CD14-positive monocyte (primary cell): ENCODE data around the gene TIAM2. TPM values are rescaled to one million over a fixed set of nuclear protein-coding genes. Genes with fewer than 3 reads are reported as not detected.
"Not testable (repeated sequence)": the region's sequence is repeated elsewhere in the genome, so short reads cannot be mapped to it uniquely, and the experiment has no call there.

Experiments
- DNase-seq, 3 donors: peaks; one replicate each; pipeline ENCODE4 v3.0.0-alpha.2; 2011 to 2022
- H2AFZ ChIP-seq: 2 replicates; pipeline ENCODE4 v1.6.0; 2012; ENCODE audit warnings: mild to moderate bottlenecking, low read depth, low read length, inconsistent platforms; ENCODE audit not compliant: insufficient read depth, poor library complexity, severe bottlenecking
- H3K27ac ChIP-seq, 2 donors: 1 replicate in 1 of 2; 2 replicates in 1 of 2; pipeline ENCODE4 v1.5.1; 2012 to 2013; ENCODE audit warnings: low read length in 2 of 2, control low read depth in 1 of 2, inconsistent platforms in 1 of 2, low read depth in 1 of 2, mild to moderate bottlenecking in 1 of 2
- H3K27me3 ChIP-seq, 2 donors: one replicate each; pipeline versions ENCODE4 v1.6.0 to v1.6.1; 2011 to 2013; ENCODE audit warnings: low read length in 2 of 2; ENCODE audit not compliant: control insufficient read depth in 2 of 2, insufficient read depth in 2 of 2
- H3K36me3 ChIP-seq, 2 donors: replicated peaks in 1 of 2; 1 replicate in 1 of 2; 2 replicates in 1 of 2; pipeline versions ENCODE4 v1.5.1 to v1.6.1; 2012 to 2013; ENCODE audit warnings: low read length in 2 of 2, control low read depth in 1 of 2, inconsistent platforms in 1 of 2, mild to moderate bottlenecking in 1 of 2; ENCODE audit not compliant: insufficient read depth in 2 of 2, control insufficient read depth in 1 of 2
- H3K4me1 ChIP-seq, 2 donors: 1 replicate in 1 of 2; 2 replicates in 1 of 2; pipeline versions ENCODE4 v1.5.1 to v1.6.1; 2012 to 2013; ENCODE audit warnings: low read length in 2 of 2, control low read depth in 1 of 2, inconsistent platforms in 1 of 2, mild to moderate bottlenecking in 1 of 2, moderate library complexity in 1 of 2; ENCODE audit not compliant: insufficient read depth in 2 of 2, control insufficient read depth in 1 of 2
- H3K4me2 ChIP-seq: replicated peaks from 2 replicates; pipeline ENCODE3; 2012; ENCODE audit warnings: low read length, moderate library complexity, mild to moderate bottlenecking; ENCODE audit not compliant: poor library complexity, severe bottlenecking; ENCODE audit errors: extremely low read depth
- H3K4me3 ChIP-seq, 3 experiments: fragments of 200-600 bp in 1 of 3; sonication (generic) in 1 of 3; replicated peaks in 1 of 3; 1 replicate in 2 of 3; 2 replicates in 1 of 3; pipeline ENCODE4 v1.5.1; 2011 to 2013; ENCODE audit warnings: low read length in 3 of 3, mild to moderate bottlenecking in 3 of 3, control low read depth in 2 of 3, low read depth in 2 of 3, inconsistent platforms in 1 of 3, moderate library complexity in 1 of 3
- H3K79me2 ChIP-seq: 2 replicates; pipeline ENCODE4 v1.6.0; 2012; ENCODE audit warnings: mild to moderate bottlenecking, control low read depth, inconsistent platforms, low read length, moderate library complexity; ENCODE audit not compliant: insufficient read depth
- H3K9ac ChIP-seq: 2 replicates; pipeline ENCODE4 v1.6.0; 2017; ENCODE audit warnings: low read length, mild to moderate bottlenecking; ENCODE audit not compliant: insufficient read depth, poor library complexity, severe bottlenecking
- H3K9me3 ChIP-seq, 2 donors: replicated peaks in 1 of 2; 1 replicate in 1 of 2; 2 replicates in 1 of 2; pipeline versions ENCODE4 v1.5.1 to v1.6.1; 2012 to 2013; ENCODE audit warnings: low read length in 2 of 2, control low read depth in 1 of 2; ENCODE audit not compliant: control insufficient read depth in 1 of 2, insufficient read depth in 1 of 2
- H4K20me1 ChIP-seq: 2 replicates; pipeline ENCODE4 v1.6.0; 2012; ENCODE audit warnings: mild to moderate bottlenecking, low read length, control low read depth, moderate library complexity; ENCODE audit not compliant: insufficient read depth
- H3K27ac Mint-ChIP-seq, 7 donors: one replicate each; pipeline ENCODE4 v1.8.0; 2020; ENCODE audit warnings: mild to moderate bottlenecking in 7 of 7, mixed read lengths in 7 of 7, moderate library complexity in 6 of 7, inconsistent platforms in 2 of 7
- H3K27me3 Mint-ChIP-seq, 3 donors: one replicate each; pipeline ENCODE4 v1.8.0; 2021 to 2022; ENCODE audit warnings: low read depth in 3 of 3, mild to moderate bottlenecking in 3 of 3, mixed read lengths in 3 of 3, moderate library complexity in 3 of 3, inconsistent platforms in 1 of 3
- H3K36me3 Mint-ChIP-seq, 2 donors: one replicate each; pipeline ENCODE4 v1.8.0; 2020; ENCODE audit warnings: mixed read lengths in 2 of 2, inconsistent platforms in 1 of 2, mild to moderate bottlenecking in 1 of 2
- H3K4me1 Mint-ChIP-seq: one replicate; pipeline ENCODE4 v1.8.0; 2020; ENCODE audit warnings: mild to moderate bottlenecking, mixed read lengths
- H3K4me3 Mint-ChIP-seq, 2 donors: one replicate each; pipeline ENCODE4 v1.8.0; 2020; ENCODE audit warnings: mild to moderate bottlenecking in 2 of 2, mixed read lengths in 2 of 2, moderate library complexity in 1 of 2
- H3K9me3 Mint-ChIP-seq, 7 donors: one replicate each; pipeline ENCODE4 v1.8.0; 2020 to 2022; ENCODE audit warnings: mixed read lengths in 7 of 7, mild to moderate bottlenecking in 6 of 7, moderate library complexity in 6 of 7, inconsistent platforms in 2 of 7
- CTCF ChIP-seq: fragments of 200-600 bp; IDR thresholded peaks from one replicate; pipeline ENCODE4 v1.8.0; 2022; ENCODE audit warnings: antibody characterized with exemption, mild to moderate bottlenecking
- WGBS: methylation state at CpG from one replicate; pipeline ENCODE4 v1.1.5; 2013; ENCODE audit warnings: missing lambda C conversion rate; ENCODE audit not compliant: insufficient coverage; 5-methylcytosine and 5-hydroxymethylcytosine counted together
- intact Hi-C, 2 donors: fragments of 100-400 bp; cut with micrococcal nuclease; formaldehyde crosslinking; loops; one replicate each; pipeline versions ENCODE4 v1.15.0 to v1.15.1; 2023
- polyA plus RNA-seq, 3 donors: library from polyadenylated mRNA; depleted of rRNA in 1 of 3; unstranded in 2 of 3; stranded (reverse) in 1 of 3; fragments of 300-500 nt in 2 of 3; fragments of >200 nt in 1 of 3; fragmentation: Illumina TruSeq in 2 of 3; gene quantifications; 1 replicate in 2 of 3; 2 replicates in 1 of 3; pipeline ENCODE4 v1.2.3, GENCODE V29; 2012 to 2021

TIAM2 gene
- polyA plus RNA-seq, 3 donors = 0.25 to 4.2 (median 0.67) TPM

DNA sequence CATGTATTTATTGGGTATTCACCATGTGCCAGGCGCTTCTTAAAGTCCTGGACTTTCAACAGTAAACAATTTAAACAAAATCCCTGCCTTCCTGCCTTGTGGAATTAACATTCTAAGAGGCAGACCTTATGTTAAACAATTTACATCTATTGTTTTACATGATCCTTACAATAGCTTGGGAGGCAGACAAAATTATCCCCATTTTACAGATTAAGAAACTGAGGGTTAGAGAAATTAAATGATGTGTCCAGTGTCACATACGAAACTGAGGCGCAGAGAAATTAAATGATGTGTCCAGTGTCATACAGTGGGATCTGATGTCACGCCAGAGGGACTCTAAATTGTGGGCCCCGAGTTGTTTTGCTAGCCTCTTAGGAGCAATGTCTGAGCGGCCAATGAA lies 105.5 kb downstream of the TIAM2 start:
- Histone ChIP-seq H3K4me1 (no peaks in the 10 kb centered on the region), H3K9me3 (no peaks in the 10 kb centered on the region)
- intact Hi-C loops = no loop called here

DNA sequence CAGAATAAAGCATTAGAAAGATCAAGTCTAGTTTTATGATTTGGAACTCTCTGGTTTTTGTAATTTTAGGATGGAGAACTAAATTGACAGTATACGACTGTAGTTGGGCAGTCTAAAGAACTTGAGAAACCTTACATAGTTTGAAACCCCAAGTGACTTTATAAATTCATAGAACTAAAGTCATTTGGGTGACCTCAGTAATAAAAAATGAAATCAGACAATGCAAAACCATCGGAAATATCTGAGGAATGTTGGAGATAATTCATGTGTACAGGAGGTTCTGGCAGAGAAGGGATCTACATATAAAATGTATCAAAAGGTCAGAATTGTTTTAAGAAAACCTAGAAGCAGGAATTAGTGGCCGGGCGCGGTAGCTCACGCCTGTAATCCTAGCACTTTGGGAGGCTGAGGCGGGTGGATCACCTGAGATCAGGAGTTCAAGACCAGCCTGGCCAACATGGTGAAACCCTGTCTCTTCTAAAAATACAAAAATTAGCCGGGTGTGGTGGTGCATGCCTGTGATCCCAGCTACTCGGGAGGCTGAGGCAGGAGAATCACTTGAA lies 108.0 kb downstream of the TIAM2 start:
- H3K79me2 ChIP-seq, H3K4me2 ChIP-seq, H3K9ac ChIP-seq, H2AFZ ChIP-seq, H4K20me1 ChIP-seq, H3K4me1 Mint-ChIP-seq, H3K4me3 ChIP-seq, DNase-seq, intact Hi-C loops, H3K4me1 ChIP-seq, H3K36me3 Mint-ChIP-seq, H3K27ac ChIP-seq, H3K4me3 Mint-ChIP-seq, H3K9me3 ChIP-seq, H3K36me3 ChIP-seq, H3K9me3 Mint-ChIP-seq, H3K27ac Mint-ChIP-seq: not testable (repeated sequence)
- peaks cover 7 to 12% of the 10 kb centered on the region in 2 donors for H3K27me3 ChIP-seq
- WGBS = 83% methylated on average over 2 of the region's 9 CpGs
- peaks cover 11 to 18% (median 12%) of the 10 kb centered on the region in 3 donors for H3K27me3 Mint-ChIP-seq

More for the DNA sequence above, 105.5 kb downstream of the TIAM2 start:
- no peaks in the 10 kb centered on the region for H3K36me3 Mint-ChIP-seq
- DNase-seq = no peak
- no peaks in the 10 kb centered on the region for H4K20me1 ChIP-seq
- 100% methylated on average over 4 of the region's 6 CpGs for WGBS
- H3K36me3 ChIP-seq = no peaks in the 10 kb centered on the region
- H3K27ac ChIP-seq = no peak overlapping the region
- H3K9ac ChIP-seq = no peak overlapping the region
- no peak overlapping the region for H3K4me3 ChIP-seq
- H3K4me2 ChIP-seq = no peak overlapping the region
- H3K79me2 ChIP-seq = no peaks in the 10 kb centered on the region
- no peak overlapping the region for H2AFZ ChIP-seq
- no peaks in the 10 kb centered on the region for H3K27me3 ChIP-seq
- H3K4me3 Mint-ChIP-seq = no peak overlapping the region
- peaks cover 0 to 7% (median 2%) of the 10 kb centered on the region in 7 donors for H3K9me3 Mint-ChIP-seq
- no peaks in the 10 kb centered on the region for H3K4me1 Mint-ChIP-seq
- H3K27me3 Mint-ChIP-seq = peaks cover 0 to 3% (median 2%) of the 10 kb centered on the region in 3 donors
- TF ChIP-seq CTCF = no peak
- no peak overlapping the region for H3K27ac Mint-ChIP-seq
